DOHH2 (cell line): ENCODE data around the gene SLC9C2.

Experiments used
- H3F3A ChIP-seq: fragments of 200-600 bp; sonication (generic), shearing (Covaris generic); 2 replicates; pipeline ENCODE4 v1.6.0; 2016; ENCODE audit warnings: antibody characterized with exemption, mild to moderate bottlenecking; ENCODE audit not compliant: control insufficient read depth, insufficient read depth
- H3K27ac ChIP-seq: fragments of 200-600 bp; sonication (generic); 2 replicates; pipeline ENCODE4 v1.5.1; 2014; ENCODE audit warnings: low read depth, mild to moderate bottlenecking, low read length, moderate library complexity
- H3K27me3 ChIP-seq: fragments of 200-600 bp; sonication (generic); 2 replicates; pipeline ENCODE4 v1.6.1; 2014; ENCODE audit warnings: mild to moderate bottlenecking, low read length, mixed read lengths; ENCODE audit not compliant: control insufficient read depth
- H3K36me3 ChIP-seq: fragments of 200-600 bp; sonication (generic); 2 replicates; pipeline ENCODE4 v1.6.1; 2014; ENCODE audit warnings: mild to moderate bottlenecking, low read length, moderate library complexity, mixed read lengths; ENCODE audit not compliant: control insufficient read depth
- H3K4me1 ChIP-seq: fragments of 200-600 bp; sonication (generic); 2 replicates; pipeline ENCODE4 v1.6.1; 2014; ENCODE audit warnings: mild to moderate bottlenecking, low read length, mixed read lengths; ENCODE audit not compliant: control insufficient read depth
- H3K4me2 ChIP-seq: fragments of 200-600 bp; sonication (generic); 2 replicates; pipeline ENCODE4 v1.6.0; 2014; ENCODE audit warnings: mild to moderate bottlenecking, low read length, moderate library complexity
- H3K4me3 ChIP-seq: fragments of 200-600 bp; sonication (generic); 2 replicates; pipeline ENCODE4 v1.5.1; 2014; ENCODE audit warnings: mild to moderate bottlenecking, low read length, mixed read lengths
- H3K79me2 ChIP-seq: fragments of 200-600 bp; sonication (generic); 2 replicates; pipeline ENCODE4 v1.6.1; 2014; ENCODE audit warnings: mild to moderate bottlenecking, low read length, mixed read lengths; ENCODE audit not compliant: control insufficient read depth
- H3K9me2 ChIP-seq: fragments of 200-600 bp; sonication (generic); replicated peaks from 2 replicates; pipeline ENCODE4 v1.6.1; 2014; ENCODE audit warnings: mild to moderate bottlenecking, low read length, mixed read lengths; ENCODE audit not compliant: control insufficient read depth
- H3K9me3 ChIP-seq: fragments of 200-600 bp; sonication (generic); 2 replicates; pipeline ENCODE4 v1.6.1; 2014; ENCODE audit warnings: antibody characterized with exemption, low read length, mixed read lengths; ENCODE audit not compliant: control insufficient read depth, insufficient read depth
- H4K20me1 ChIP-seq: fragments of 200-600 bp; sonication (generic); 2 replicates; pipeline ENCODE4 v1.6.0; 2014; ENCODE audit warnings: low read depth, mild to moderate bottlenecking, antibody characterized with exemption, low read length, moderate library complexity; ENCODE audit not compliant: control insufficient read depth, insufficient read depth
- EZH2phosphoT487 ChIP-seq: fragments of 200-600 bp; sonication (generic); IDR thresholded peaks from 2 replicates; pipeline ENCODE4 v1.6.1; 2017; ENCODE audit warnings: borderline replicate concordance, mild to moderate bottlenecking, antibody characterized with exemption, low read length, moderate library complexity, mixed read lengths
- TF ChIP-seq, protein P1 (sequence below): fragments of 200-600 bp; sonication (generic); IDR thresholded peaks from one replicate; pipeline ENCODE4 v1.5.1; 2014; ENCODE audit warnings: antibody characterized with exemption, mild to moderate bottlenecking, low read depth, low read length; ENCODE audit not compliant: poor library complexity, severe bottlenecking

The SLC9C2 gene

DNA sequence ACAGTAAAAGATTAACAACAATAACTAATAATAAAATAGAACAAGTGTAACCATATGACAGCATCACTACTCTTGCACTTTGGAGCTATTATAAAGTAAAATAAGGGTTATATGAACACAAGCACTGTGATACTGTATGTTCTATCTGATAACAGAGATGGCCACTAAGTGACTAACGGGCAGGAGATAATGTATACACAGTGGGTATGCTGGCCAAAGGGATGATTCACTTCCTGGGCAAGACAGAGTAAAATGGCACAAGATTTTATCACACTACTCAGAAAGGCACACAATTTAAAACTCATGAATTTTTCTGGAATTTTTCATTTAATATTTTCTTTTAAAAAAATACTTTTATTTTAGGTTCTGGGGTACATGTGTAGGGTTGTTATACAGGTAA lies 12.3 kb downstream of the SLC9C2 start:
- H3K27me3 ChIP-seq, result no peaks in the 10 kb centered on the region
- TF ChIP-seq, protein P1, sequence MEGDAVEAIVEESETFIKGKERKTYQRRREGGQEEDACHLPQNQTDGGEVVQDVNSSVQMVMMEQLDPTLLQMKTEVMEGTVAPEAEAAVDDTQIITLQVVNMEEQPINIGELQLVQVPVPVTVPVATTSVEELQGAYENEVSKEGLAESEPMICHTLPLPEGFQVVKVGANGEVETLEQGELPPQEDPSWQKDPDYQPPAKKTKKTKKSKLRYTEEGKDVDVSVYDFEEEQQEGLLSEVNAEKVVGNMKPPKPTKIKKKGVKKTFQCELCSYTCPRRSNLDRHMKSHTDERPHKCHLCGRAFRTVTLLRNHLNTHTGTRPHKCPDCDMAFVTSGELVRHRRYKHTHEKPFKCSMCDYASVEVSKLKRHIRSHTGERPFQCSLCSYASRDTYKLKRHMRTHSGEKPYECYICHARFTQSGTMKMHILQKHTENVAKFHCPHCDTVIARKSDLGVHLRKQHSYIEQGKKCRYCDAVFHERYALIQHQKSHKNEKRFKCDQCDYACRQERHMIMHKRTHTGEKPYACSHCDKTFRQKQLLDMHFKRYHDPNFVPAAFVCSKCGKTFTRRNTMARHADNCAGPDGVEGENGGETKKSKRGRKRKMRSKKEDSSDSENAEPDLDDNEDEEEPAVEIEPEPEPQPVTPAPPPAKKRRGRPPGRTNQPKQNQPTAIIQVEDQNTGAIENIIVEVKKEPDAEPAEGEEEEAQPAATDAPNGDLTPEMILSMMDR, result no peak
- TF ChIP-seq EZH2phosphoT487, result no peak
- H3K9me2 ChIP-seq, result no peaks in the 10 kb centered on the region
- H3K79me2 ChIP-seq, result no peaks in the 10 kb centered on the region
- H3K4me2 ChIP-seq, result no peak overlapping the region
- no peak overlapping the region for H3K4me3 ChIP-seq
- no peaks in the 10 kb centered on the region for H3K9me3 ChIP-seq
- H4K20me1 ChIP-seq, result no peaks in the 10 kb centered on the region
- no peak overlapping the region for H3K27ac ChIP-seq
- H3F3A ChIP-seq, result no peaks in the 10 kb centered on the region
- no peaks in the 10 kb centered on the region; the same call in 1 of the 2 replicates for H3K4me1 ChIP-seq
- no peaks in the 10 kb centered on the region for H3K36me3 ChIP-seq

DNA sequence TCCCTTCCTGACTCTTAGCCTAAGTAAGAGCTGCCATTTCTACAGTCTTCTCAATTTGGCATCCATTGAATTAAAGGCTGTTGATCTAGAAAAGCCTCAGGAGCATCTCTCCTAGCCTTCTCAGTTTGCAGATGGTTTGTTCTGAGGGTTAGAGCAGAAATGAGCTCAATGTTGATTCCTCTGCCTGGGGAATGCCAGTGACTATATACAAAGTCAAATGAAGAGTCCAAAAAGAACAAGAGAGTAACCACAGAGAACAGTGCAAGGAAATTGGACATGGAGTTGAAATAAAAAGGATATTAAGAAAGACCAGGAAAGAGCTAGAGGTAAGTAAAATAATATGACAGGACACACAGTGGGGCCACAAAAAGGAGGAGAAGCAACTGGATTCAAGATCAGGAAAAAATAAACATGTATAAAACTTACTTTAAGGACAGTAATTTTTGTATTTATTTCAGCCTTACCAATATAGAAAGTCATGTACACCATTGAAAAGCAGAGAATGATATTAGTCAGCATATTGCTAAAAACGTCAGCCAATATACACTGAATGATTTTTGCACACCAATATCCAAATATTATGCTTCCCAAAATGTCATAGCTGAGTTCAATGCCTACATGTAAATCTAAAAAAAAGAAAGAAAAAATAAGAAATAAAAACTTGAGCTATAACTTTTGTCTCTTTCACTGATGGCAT lies 21.3 kb downstream of the SLC9C2 start:
- no peaks in the 10 kb centered on the region for H3K9me3 ChIP-seq
- H3K27ac ChIP-seq, result no peak overlapping the region
- no peak for TF ChIP-seq EZH2phosphoT487
- TF ChIP-seq, protein P1, result no peak
- H3K9me2 ChIP-seq, result no peaks in the 10 kb centered on the region
- no peaks in the 10 kb centered on the region for H3K79me2 ChIP-seq
- no peaks in the 10 kb centered on the region for H3K36me3 ChIP-seq
- peaks cover 6% of the 10 kb centered on the region; the same call in 1 of the 2 replicates for H3K27me3 ChIP-seq
- H3F3A ChIP-seq, result no peaks in the 10 kb centered on the region
- no peak overlapping the region for H3K4me3 ChIP-seq
- no peaks in the 10 kb centered on the region for H3K4me1 ChIP-seq
- no peak overlapping the region for H3K4me2 ChIP-seq
- H4K20me1 ChIP-seq, result no peaks in the 10 kb centered on the region

DNA sequence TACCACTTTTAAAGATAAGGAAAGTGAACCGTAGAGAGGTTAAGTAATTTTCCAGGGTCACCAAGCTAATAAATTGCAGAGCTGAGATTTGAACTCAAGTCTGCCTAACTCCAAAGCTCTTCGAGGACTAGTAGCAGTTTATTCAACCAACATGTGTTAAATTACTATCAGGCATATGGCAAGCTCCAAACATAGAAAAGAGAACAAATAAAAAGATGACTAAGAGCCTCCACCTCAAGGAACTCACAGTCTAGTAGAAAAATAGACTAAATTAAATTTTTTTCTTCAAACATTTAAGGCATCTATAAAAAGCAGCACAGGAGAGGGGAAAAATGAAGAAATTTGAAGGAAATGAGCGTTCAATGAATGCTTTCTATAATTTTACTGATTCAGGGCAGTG lies 22.2 kb downstream of the SLC9C2 start:
- H3K27me3 ChIP-seq, result peaks cover 6% of the 10 kb centered on the region; the same call in 1 of the 2 replicates
- H3K4me2 ChIP-seq, result no peak overlapping the region
- H3K9me3 ChIP-seq, result no peaks in the 10 kb centered on the region
- H3K27ac ChIP-seq, result no peak overlapping the region
- no peak overlapping the region for H3K4me3 ChIP-seq
- no peaks in the 10 kb centered on the region for H4K20me1 ChIP-seq
- no peaks in the 10 kb centered on the region for H3K79me2 ChIP-seq
- no peaks in the 10 kb centered on the region for H3F3A ChIP-seq
- H3K36me3 ChIP-seq, result no peaks in the 10 kb centered on the region
- H3K4me1 ChIP-seq, result no peaks in the 10 kb centered on the region
- H3K9me2 ChIP-seq, result no peaks in the 10 kb centered on the region
- no peak for TF ChIP-seq EZH2phosphoT487
- TF ChIP-seq, protein P1, result no peak
